Prostate gland (tissue), 2 donors: Measurements from ENCODE around the gene SPEN.

Experiments
- CTCF ChIP-seq, 4 experiments: fragments of 200-600 bp in 2 of 4; fragments of 450-650 bp in 2 of 4; sonication (generic) in 2 of 4; IDR thresholded peaks; 1 replicate in 3 of 4; 2 replicates in 1 of 4; pipeline ENCODE4 v1.5.1; 2016 to 2019; ENCODE audit warnings: antibody characterized with exemption in 4 of 4, mild to moderate bottlenecking in 2 of 4, moderate library complexity in 2 of 4
- POLR2A ChIP-seq: fragments of 450-650 bp; IDR thresholded peaks from one replicate; pipeline ENCODE4 v1.6.1; 2016; ENCODE audit warnings: antibody characterized with exemption, mild to moderate bottlenecking
- POLR2AphosphoS5 ChIP-seq: sonication (generic); formaldehyde crosslinking; IDR thresholded peaks from one replicate; pipeline ENCODE4 v1.6.1; 2017; ENCODE audit warnings: antibody characterized with exemption

GRCh38 chr1:15810073-15810472 is 37.4 kb upstream of the SPEN start:
- TF ChIP-seq CTCF (IDR thresholded peaks at IDR 0.05) (no peak), POLR2AphosphoS5 (no peak), POLR2A (no peak)
